ENCODE results near the gene CYP27C1.

DNA sequence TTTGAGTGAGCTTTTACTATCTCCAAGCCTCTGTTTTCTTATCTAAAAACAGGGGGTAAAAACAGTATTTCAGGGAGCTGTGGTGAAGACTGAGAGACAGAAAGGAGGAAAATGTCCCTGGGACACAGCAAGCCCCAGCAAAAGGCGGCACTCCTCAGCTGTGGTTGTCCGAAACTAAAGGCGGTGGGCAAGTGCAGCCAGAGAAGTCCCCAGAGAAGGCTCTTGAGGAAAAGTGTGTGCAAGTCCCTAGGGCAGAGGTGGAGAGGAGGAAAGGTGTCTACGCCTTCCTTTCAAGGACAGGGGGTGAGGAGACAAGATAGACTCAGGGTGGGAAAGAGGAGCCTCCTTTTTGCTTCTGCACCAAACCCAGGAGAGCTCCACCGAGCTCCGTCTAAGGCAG lies 45.5 kb downstream of the CYP27C1 start:
- TF ChIP-seq, protein P1, sequence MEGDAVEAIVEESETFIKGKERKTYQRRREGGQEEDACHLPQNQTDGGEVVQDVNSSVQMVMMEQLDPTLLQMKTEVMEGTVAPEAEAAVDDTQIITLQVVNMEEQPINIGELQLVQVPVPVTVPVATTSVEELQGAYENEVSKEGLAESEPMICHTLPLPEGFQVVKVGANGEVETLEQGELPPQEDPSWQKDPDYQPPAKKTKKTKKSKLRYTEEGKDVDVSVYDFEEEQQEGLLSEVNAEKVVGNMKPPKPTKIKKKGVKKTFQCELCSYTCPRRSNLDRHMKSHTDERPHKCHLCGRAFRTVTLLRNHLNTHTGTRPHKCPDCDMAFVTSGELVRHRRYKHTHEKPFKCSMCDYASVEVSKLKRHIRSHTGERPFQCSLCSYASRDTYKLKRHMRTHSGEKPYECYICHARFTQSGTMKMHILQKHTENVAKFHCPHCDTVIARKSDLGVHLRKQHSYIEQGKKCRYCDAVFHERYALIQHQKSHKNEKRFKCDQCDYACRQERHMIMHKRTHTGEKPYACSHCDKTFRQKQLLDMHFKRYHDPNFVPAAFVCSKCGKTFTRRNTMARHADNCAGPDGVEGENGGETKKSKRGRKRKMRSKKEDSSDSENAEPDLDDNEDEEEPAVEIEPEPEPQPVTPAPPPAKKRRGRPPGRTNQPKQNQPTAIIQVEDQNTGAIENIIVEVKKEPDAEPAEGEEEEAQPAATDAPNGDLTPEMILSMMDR (conservative IDR thresholded peaks at IDR 0.05 in 1 of 2, IDR thresholded peaks at IDR 0.05 in 1 of 2; ENCODE audit: low read depth in 1 of 2, low read length in 2 of 2), result no peak
- no peak for TF ChIP-seq EZH2 (IDR thresholded peaks at IDR 0.05; ENCODE audit: low read length, missing control alignments)
